Measurements from ENCODE around the gene NEMP1. TPM values are rescaled to one million over a fixed set of nuclear protein-coding genes. Genes with fewer than 3 reads are reported as not detected.

Gene NEMP1
- total and polyA plus RNA-seq, 4 donors, result 1.4 to 10.9 (median 3.2) TPM

GRCh38 chr12:57092529-57092862 lies 13.9 kb upstream of the NEMP1 start:
- Histone ChIP-seq H3K4me1 (ENCODE audit: control insufficient read depth in 4 of 4, insufficient read depth in 4 of 4, low read length in 3 of 4) (peaks cover 9 to 56% (median 28%) of the 10 kb centered on the region in 4 donors), H3K9me3 (ENCODE audit: control insufficient read depth in 4 of 4, low read length in 3 of 4) (no peaks in the 10 kb centered on the region), H3K4me3 (ENCODE audit: low read depth in 1 of 3, low read length in 3 of 3) (no peak overlapping the region), H3K27me3 (ENCODE audit: control insufficient read depth in 4 of 4, insufficient read depth in 4 of 4, low read length in 3 of 4) (no peaks in the 10 kb centered on the region), H3K9ac (ENCODE audit: low read depth in 1 of 2, low read length in 2 of 2) (no peak overlapping the region), H3K27ac (ENCODE audit: low read depth in 1 of 2, low read length in 2 of 2) (no peak overlapping the region), H3K36me3 (ENCODE audit: control insufficient read depth in 4 of 4, insufficient read depth in 3 of 4, low read depth in 1 of 4, low read length in 3 of 4) (peaks cover 13 to 42% (median 30%) of the 10 kb centered on the region in 4 donors)
- TF ChIP-seq RAD21 (IDR thresholded peaks at IDR 0.05) (no peak), GABPA (IDR thresholded peaks at IDR 0.05 in 1 of 2, conservative IDR thresholded peaks at IDR 0.05 in 1 of 2) (no peak), REST (IDR thresholded peaks at IDR 0.05) (no peak), MAX (IDR thresholded peaks at IDR 0.05) (no peak), HNF4G (IDR thresholded peaks at IDR 0.05) (no peak), ZBTB33 (IDR thresholded peaks at IDR 0.05) (no peak), HNF4A (conservative IDR thresholded peaks at IDR 0.05) (no peak), ATF3 (IDR thresholded peaks at IDR 0.05) (no peak), FOXA1 (IDR thresholded peaks at IDR 0.05) (no peak), NR2F2 (IDR thresholded peaks at IDR 0.05) (no peak), JUND (IDR thresholded peaks at IDR 0.05) (no peak), EGR1 (IDR thresholded peaks at IDR 0.05; ENCODE audit: low read depth in 2 of 2) (no peak), RXRA (IDR thresholded peaks at IDR 0.05) (no peak), TAF1 (conservative IDR thresholded peaks at IDR 0.05) (no peak), CTCF (IDR thresholded peaks at IDR 0.05; ENCODE audit: low read depth, low read length, missing input control) (no peak)
- 82% methylated on average over 5 of the region's 5 CpGs for WGBS
- no peak for DNase-seq (ENCODE audit: low spot score)

Data from liver (tissue), 9 donors.